ENCODE measurements around the gene PRPS1L1.

DNA sequence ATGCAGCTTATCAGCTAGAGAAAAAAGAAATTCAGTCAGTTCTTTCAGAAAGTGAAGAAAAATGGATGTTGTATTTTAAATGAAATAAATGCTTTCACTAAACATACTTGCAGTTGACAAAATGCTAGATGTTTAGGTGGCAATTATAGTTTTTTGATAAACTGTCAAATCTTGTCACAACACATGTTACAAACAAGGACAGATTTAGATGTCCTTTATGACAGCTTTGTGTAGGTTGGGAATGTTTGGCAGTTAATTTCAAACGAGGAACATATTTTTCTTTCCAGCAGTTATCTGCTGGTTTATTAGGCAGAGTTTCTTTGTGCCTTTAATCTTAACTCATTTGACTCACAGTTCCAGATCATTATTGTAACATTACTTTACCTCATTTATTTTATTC is 3.1 kb upstream of the PRPS1L1 start:
- TF ChIP-seq, protein P1, sequence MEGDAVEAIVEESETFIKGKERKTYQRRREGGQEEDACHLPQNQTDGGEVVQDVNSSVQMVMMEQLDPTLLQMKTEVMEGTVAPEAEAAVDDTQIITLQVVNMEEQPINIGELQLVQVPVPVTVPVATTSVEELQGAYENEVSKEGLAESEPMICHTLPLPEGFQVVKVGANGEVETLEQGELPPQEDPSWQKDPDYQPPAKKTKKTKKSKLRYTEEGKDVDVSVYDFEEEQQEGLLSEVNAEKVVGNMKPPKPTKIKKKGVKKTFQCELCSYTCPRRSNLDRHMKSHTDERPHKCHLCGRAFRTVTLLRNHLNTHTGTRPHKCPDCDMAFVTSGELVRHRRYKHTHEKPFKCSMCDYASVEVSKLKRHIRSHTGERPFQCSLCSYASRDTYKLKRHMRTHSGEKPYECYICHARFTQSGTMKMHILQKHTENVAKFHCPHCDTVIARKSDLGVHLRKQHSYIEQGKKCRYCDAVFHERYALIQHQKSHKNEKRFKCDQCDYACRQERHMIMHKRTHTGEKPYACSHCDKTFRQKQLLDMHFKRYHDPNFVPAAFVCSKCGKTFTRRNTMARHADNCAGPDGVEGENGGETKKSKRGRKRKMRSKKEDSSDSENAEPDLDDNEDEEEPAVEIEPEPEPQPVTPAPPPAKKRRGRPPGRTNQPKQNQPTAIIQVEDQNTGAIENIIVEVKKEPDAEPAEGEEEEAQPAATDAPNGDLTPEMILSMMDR (conservative IDR thresholded peaks at IDR 0.05): no peak
- no peak for TF ChIP-seq ZFX (IDR thresholded peaks at IDR 0.05)
